ENCODE measurements around the gene VSIG10. TPM values are rescaled to one million over a fixed set of nuclear protein-coding genes. Genes with fewer than 3 reads are reported as not detected.
A peak's percentile ranks its signal among the peaks of the same experiment; 100 is the strongest.

VSIG10 gene
- total and polyA plus RNA-seq, 2 of the 13 experiments (the other 11 are each of a cell fraction or from before 2014, with no cell fraction given) = 25.6 to 42.5 TPM

GRCh38 chr12:118103601-118104382, at the start of gene VSIG10 (continued):
- TF ChIP-seq HINFP (CRISPR knock-in tag; IDR thresholded peaks at IDR 0.05; ENCODE audit: low read depth) (no peak), RELA (CRISPR knock-in tag; IDR thresholded peaks at IDR 0.05) (no peak), ZNF761 (CRISPR knock-in tag; conservative IDR thresholded peaks at IDR 0.05) (0 out of 2 replicates have a peak, but pooled peaks have one; percentile 44), ELF4 (CRISPR knock-in tag; IDR thresholded peaks at IDR 0.05; ENCODE audit: borderline replicate concordance) (no peak), ZNF20 (CRISPR knock-in tag; IDR thresholded peaks at IDR 0.05) (0 out of 2 replicates have a peak, but pooled peaks have one; percentile 39), MIER3 (CRISPR knock-in tag; IDR thresholded peaks at IDR 0.05; ENCODE audit: borderline replicate concordance) (no peak; the same call in 1 of the 2 replicates), ZNF18 (CRISPR knock-in tag; IDR thresholded peaks at IDR 0.05; ENCODE audit: insufficient replicate concordance) (no peak), CTCF (CRISPR knock-in tag; IDR thresholded peaks at IDR 0.05) (no peak; the same call in 1 of the 2 replicates), NR2F2 (IDR thresholded peaks at IDR 0.05; ENCODE audit: borderline replicate concordance, low read depth) (no peak), SOX5 (CRISPR knock-in tag; IDR thresholded peaks at IDR 0.05; ENCODE audit: borderline replicate concordance) (no peak), ZMAT3 (CRISPR knock-in tag; conservative IDR thresholded peaks at IDR 0.05) (0 out of 2 replicates have a peak, but pooled peaks have one; percentile 34), ZNF567 (CRISPR knock-in tag; IDR thresholded peaks at IDR 0.05; ENCODE audit: borderline replicate concordance) (no peak), RFX1 (IDR thresholded peaks at IDR 0.05) (no peak), DR1 (CRISPR knock-in tag; IDR thresholded peaks at IDR 0.05) (peak; percentile 60), GZF1 (CRISPR knock-in tag; IDR thresholded peaks at IDR 0.05) (0 out of 2 replicates have a peak, but pooled peaks have one; percentile 29), ZNF839 (CRISPR knock-in tag; IDR thresholded peaks at IDR 0.05; ENCODE audit: borderline replicate concordance) (no peak), ZNF468 (CRISPR knock-in tag; IDR thresholded peaks at IDR 0.05) (no peak), TGIF2 (CRISPR knock-in tag; IDR thresholded peaks at IDR 0.05) (no peak), ZMYM3 (CRISPR knock-in tag; IDR thresholded peaks at IDR 0.05) (no peak), ZBTB4 (CRISPR knock-in tag; IDR thresholded peaks at IDR 0.05; ENCODE audit: borderline replicate concordance) (no peak), ZNF605 (CRISPR knock-in tag; IDR thresholded peaks at IDR 0.05) (0 out of 2 replicates have a peak, but pooled peaks have one; percentile 4), ELF1 (CRISPR knock-in tag; IDR thresholded peaks at IDR 0.05) (no peak)
